BJ (cell line): ENCODE results near the gene AKAP11. TPM values are rescaled to one million over a fixed set of nuclear protein-coding genes. Genes with fewer than 3 reads are reported as not detected.

ENCODE experiments used
- CTCF ChIA-PET: fragments of 350-600 bp; formaldehyde crosslinking; extraction: SDS; loops from one replicate; lab custom pipeline; 2021; ENCODE audit warnings: antibody characterized with exemption, inconsistent platforms; lab: Yijun Ruan, JAX
- POLR2A ChIA-PET: fragments of 300-600 bp; sonication (Branson Sonifier 250); formaldehyde crosslinking; extraction: SDS; loops from one replicate; lab custom pipeline; 2021; ENCODE audit warnings: antibody characterized with exemption; lab: Charles Lee
- DNase-seq: peaks from one replicate; pipeline ENCODE4 v3.0.0-alpha.2; 2011; ENCODE audit warnings: low read depth
- H3K27me3 ChIP-seq: 2 replicates; pipeline ENCODE4 v1.6.0; 2011; ENCODE audit warnings: low read length; ENCODE audit not compliant: control insufficient read depth, insufficient read depth
- H3K36me3 ChIP-seq: 2 replicates; pipeline ENCODE4 v1.5.1; 2011; ENCODE audit warnings: low read length; ENCODE audit not compliant: control insufficient read depth, insufficient read depth
- H3K4me3 ChIP-seq: 2 replicates; pipeline ENCODE4 v1.5.1; 2011; ENCODE audit warnings: low read depth, mild to moderate bottlenecking, control low read depth, low read length
- CTCF ChIP-seq: IDR thresholded peaks from 2 replicates; pipeline ENCODE4 v1.5.1; 2011; ENCODE audit warnings: low read depth, mild to moderate bottlenecking, control low read depth, inconsistent platforms, low read length, moderate library complexity; ENCODE audit not compliant: insufficient read depth
- polyA plus RNA-seq: library from polyadenylated mRNA; depleted of rRNA; stranded (reverse); fragments of >200 nt; gene quantifications from 2 replicates; pipeline ENCODE4 v1.2.3, GENCODE V29; 2011

Gene AKAP11
- polyA plus RNA-seq, 1 experiment = 9.3 TPM

- TF ChIP-seq CTCF = no peak
- ChIA-PET POLR2A (no interaction called here), CTCF (no interaction called here)
- H3K4me3 ChIP-seq = no peak overlapping the region
- no peak for DNase-seq
- no peaks in the 10 kb centered on the region for H3K27me3 ChIP-seq
- H3K36me3 ChIP-seq = no peaks in the 10 kb centered on the region
These were observed 4.7 kb downstream of the AKAP11 start for GRCh38 chr13:42276683-42277082.

GRCh38 chr13:42277618-42278276 lies 5.8 kb downstream of the AKAP11 start:
- H3K27me3 ChIP-seq = no peaks in the 10 kb centered on the region
- H3K4me3 ChIP-seq = no peak overlapping the region
- ChIA-PET POLR2A (no interaction called here), CTCF (no interaction called here)
- DNase-seq = no peak
- TF ChIP-seq CTCF = no peak
- no peaks in the 10 kb centered on the region for H3K36me3 ChIP-seq

GRCh38 chr13:42279080-42279479 lies 7.1 kb downstream of the AKAP11 start:
- H3K36me3 ChIP-seq = no peaks in the 10 kb centered on the region
- POLR2A ChIA-PET = no interaction called here
- H3K4me3 ChIP-seq = no peak overlapping the region
- H3K27me3 ChIP-seq = no peaks in the 10 kb centered on the region
- no peak for TF ChIP-seq CTCF
- CTCF ChIA-PET = interaction anchor here (0.6 to 0.8 kb wide), 2 partner anchors 38 to 68 kb away, joined by 3 to 4 read pairs; no protein-coding TSS in a partner anchor
- DNase-seq = no peak

GRCh38 chr13:42279986-42280385 lies 8.0 kb downstream of the AKAP11 start:
- TF ChIP-seq CTCF = no peak
- Histone ChIP-seq H3K27me3 (no peaks in the 10 kb centered on the region), H3K36me3 (no peaks in the 10 kb centered on the region), H3K4me3 (no peak overlapping the region)
- ChIA-PET CTCF (no interaction called here), POLR2A (no interaction called here)
- no peak for DNase-seq

GRCh38 chr13:42280537-42280936 lies 8.6 kb downstream of the AKAP11 start:
- CTCF ChIA-PET = no interaction called here
- no peak for TF ChIP-seq CTCF
- POLR2A ChIA-PET = no interaction called here
- Histone ChIP-seq H3K4me3 (no peak overlapping the region), H3K27me3 (no peaks in the 10 kb centered on the region), H3K36me3 (no peaks in the 10 kb centered on the region)
- DNase-seq = no peak
